Left ventricle myocardium inferior (tissue), 1 donor: ENCODE data around the gene EBF4. TPM values are rescaled to one million over a fixed set of nuclear protein-coding genes. Genes with fewer than 3 reads are reported as not detected.
"Not testable (repeated sequence)": the region's sequence is repeated elsewhere in the genome, so short reads cannot be mapped to it uniquely, and the experiment has no call there.

ENCODE experiments used
- DNase-seq: peaks from one replicate; pipeline ENCODE4 v3.0.0-alpha.2; 2020
- H3K27ac ChIP-seq: fragments of 200-600 bp; replicated peaks from 2 replicates; pipeline ENCODE4 v1.8.0; 2021
- H3K27me3 ChIP-seq: fragments of 200-600 bp; 2 replicates; pipeline ENCODE4 v1.8.0; 2021; ENCODE audit warnings: low read depth
- H3K36me3 ChIP-seq: fragments of 200-600 bp; 2 replicates; pipeline ENCODE4 v1.8.0; 2021
- H3K4me1 ChIP-seq: fragments of 200-600 bp; 2 replicates; pipeline ENCODE4 v1.8.0; 2021
- H3K4me3 ChIP-seq: fragments of 200-600 bp; 2 replicates; pipeline ENCODE4 v1.8.0; 2021; ENCODE audit warnings: mild to moderate bottlenecking, moderate library complexity
- H3K9me3 ChIP-seq: fragments of 200-600 bp; replicated peaks from 2 replicates; pipeline ENCODE4 v1.8.0; 2021
- CTCF ChIP-seq: fragments of 200-600 bp; IDR thresholded peaks from 2 replicates; pipeline ENCODE4 v1.8.0; 2021; ENCODE audit warnings: antibody characterized with exemption, mild to moderate bottlenecking, borderline replicate concordance
- intact Hi-C: fragments of 100-400 bp; cut with micrococcal nuclease; formaldehyde crosslinking; loops from one replicate; pipeline ENCODE4 v1.11.0; 2022
- total RNA-seq: library from RNA; stranded (reverse); fragmentation: NEBNext Ultra II Directional; extraction: Animal tissue kit (Norgen Biotek cat#: 25700); gene quantifications from one replicate; pipeline ENCODE4 v1.2.1, GENCODE V29; 2021
- donor health status: DM: no; HTN: yes; CAD: no; lungs with severe emphysema.

Gene EBF4
- total RNA-seq, 1 donor from 2014 or later: 4.9 TPM

- peaks cover 4% of the 10 kb centered on the region for H3K4me1 ChIP-seq
- no peak for DNase-seq
- H3K27ac ChIP-seq: no peak overlapping the region
- no peaks in the 10 kb centered on the region for H3K36me3 ChIP-seq
- no peak overlapping the region for H3K4me3 ChIP-seq
- intact Hi-C loops: no loop called here
- H3K27me3 ChIP-seq: peaks cover 95% of the 10 kb centered on the region
- no peak for TF ChIP-seq CTCF
- no peaks in the 10 kb centered on the region for H3K9me3 ChIP-seq
These were observed 70.6 kb downstream of the EBF4 start for GRCh38 chr20:2763186-2763585.

GRCh38 chr20:2767768-2768631, 75.4 kb downstream of the EBF4 start:
- TF ChIP-seq CTCF: no peak
- Histone ChIP-seq H3K9me3 (no peaks in the 10 kb centered on the region), H3K4me1 (peaks cover 7% of the 10 kb centered on the region), H3K27ac (no peak overlapping the region), H3K27me3 (peaks cover 66% of the 10 kb centered on the region), H3K36me3 (no peaks in the 10 kb centered on the region), H3K4me3 (no peak overlapping the region)
- peak; percentile 32 for DNase-seq
- intact Hi-C loops: no loop called here

- H3K36me3 ChIP-seq: no peaks in the 10 kb centered on the region
- H3K9me3 ChIP-seq: no peaks in the 10 kb centered on the region
- no peak for TF ChIP-seq CTCF
- peaks cover 59% of the 10 kb centered on the region for H3K27me3 ChIP-seq
- H3K4me3 ChIP-seq: no peak overlapping the region
- no peak overlapping the region for H3K27ac ChIP-seq
- intact Hi-C loops: no loop called here
- peaks cover 7% of the 10 kb centered on the region for H3K4me1 ChIP-seq
- DNase-seq: no peak
These were observed 76.0 kb downstream of the EBF4 start for GRCh38 chr20:2768632-2769015.

GRCh38 chr20:2770091-2770490, 77.5 kb downstream of the EBF4 start:
- H3K9me3 ChIP-seq, H3K4me1 ChIP-seq, H3K27ac ChIP-seq, H3K36me3 ChIP-seq, intact Hi-C loops, DNase-seq, H3K4me3 ChIP-seq: not testable (repeated sequence)
- peaks cover 45% of the 10 kb centered on the region for H3K27me3 ChIP-seq

DNA sequence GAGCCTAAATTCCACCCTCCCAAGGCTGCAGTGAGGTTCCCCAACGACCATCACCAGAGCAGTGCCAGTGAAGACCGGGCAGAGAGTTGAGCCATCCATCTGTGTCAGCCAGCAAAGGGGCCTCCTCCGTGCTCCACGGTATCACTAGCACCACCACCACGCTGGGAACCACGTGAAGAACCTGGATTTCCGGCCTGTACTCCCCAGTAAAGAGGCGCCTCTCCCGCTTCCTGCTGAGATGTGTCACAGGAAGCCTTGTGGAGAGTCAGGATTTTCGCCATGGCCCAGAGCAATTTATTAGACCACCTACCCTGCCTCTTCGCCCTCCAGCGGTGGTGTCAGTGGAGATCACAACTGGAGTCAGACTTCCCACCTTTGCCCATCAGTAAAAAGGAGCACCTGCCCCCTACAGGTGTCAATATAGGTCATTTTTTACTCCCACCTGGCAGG, 79.1 kb downstream of the EBF4 start:
- peaks cover 17% of the 10 kb centered on the region for H3K9me3 ChIP-seq
- intact Hi-C loops: no loop called here
- peaks cover 32% of the 10 kb centered on the region for H3K27me3 ChIP-seq

More for the DNA sequence above, 79.1 kb downstream of the EBF4 start:
- no peak for TF ChIP-seq CTCF
- no peak overlapping the region for H3K27ac ChIP-seq
- H3K4me1 ChIP-seq: peaks cover 7% of the 10 kb centered on the region
- H3K36me3 ChIP-seq: no peaks in the 10 kb centered on the region
- no peak overlapping the region for H3K4me3 ChIP-seq
- DNase-seq: no peak
